Non-pigmented ciliary epithelial cell (primary cell): ENCODE results near the gene KCTD2.

Experiments used
- DNase-seq: peaks from one replicate; pipeline ENCODE4 v3.0.0-alpha.2; 2010; ENCODE audit warnings: low read depth

KCTD2 gene

GRCh38 chr17:75077496-75078283, 30.7 kb downstream of the KCTD2 start:
- DNase-seq: no peak

GRCh38 chr17:75078284-75079022, 31.4 kb downstream of the KCTD2 start:
- DNase-seq: no peak

DNA sequence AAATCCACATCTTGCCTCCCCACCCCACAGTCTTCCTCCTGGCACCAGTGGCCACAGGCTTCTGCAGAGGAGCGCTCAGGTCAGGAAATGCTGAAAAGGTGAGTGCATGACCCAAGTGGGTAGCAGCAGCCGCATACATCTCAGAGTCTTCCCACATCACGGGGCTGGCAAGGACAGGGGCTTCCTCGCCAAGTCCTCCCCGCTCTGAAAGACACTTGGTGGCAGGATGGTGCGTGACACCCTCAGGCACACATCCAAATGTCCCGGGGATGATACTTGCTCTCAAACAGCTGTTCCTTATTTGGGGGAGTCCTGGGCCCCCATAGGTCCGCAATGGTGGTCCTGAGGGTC, 32.0 kb downstream of the KCTD2 start:
- no peak for DNase-seq

DNA sequence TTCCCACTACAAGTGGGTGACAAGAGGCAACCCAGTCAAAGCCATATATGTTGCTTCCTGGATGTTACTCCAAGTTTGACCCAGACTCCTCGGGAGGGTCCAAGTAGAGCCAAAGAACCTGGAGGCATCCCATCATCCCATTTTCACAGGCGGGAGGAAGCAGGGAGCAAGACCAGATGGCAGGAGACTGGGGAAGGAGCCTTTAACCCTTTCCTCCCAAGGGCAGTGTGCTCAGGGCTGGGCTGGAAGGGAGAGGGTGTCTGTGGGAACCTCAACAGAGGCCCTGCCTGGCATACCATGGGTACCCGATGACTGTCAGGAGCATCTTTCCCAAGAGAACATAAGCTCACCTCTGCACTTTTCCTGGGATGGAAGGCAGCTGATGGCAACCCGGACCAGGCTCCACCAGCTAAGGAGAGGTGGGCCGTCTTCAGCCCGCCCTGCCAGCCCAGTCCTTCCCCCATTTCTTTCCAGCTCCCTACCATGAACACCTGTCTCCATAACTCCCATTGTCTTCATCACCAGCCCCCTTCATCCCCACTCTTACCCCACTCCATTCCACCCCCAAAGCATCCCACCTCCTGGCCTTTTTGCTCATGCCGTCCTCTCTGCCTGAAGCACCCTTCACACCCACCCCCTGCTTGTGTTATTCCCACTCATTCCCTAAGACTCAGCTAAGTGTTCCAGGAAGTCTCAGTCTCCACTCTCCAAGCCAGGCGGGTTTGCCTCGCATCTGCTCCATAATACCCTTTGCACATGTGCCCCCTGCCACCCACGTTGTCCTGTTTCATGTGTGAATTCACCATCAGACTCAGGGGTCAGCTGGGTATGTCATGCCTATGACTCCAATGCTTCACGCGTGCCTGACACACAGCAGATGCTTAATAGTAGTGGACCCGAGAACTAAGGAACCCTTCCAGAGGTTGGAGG, 34.9 kb downstream of the KCTD2 start:
- no peak for DNase-seq

GRCh38 chr17:75082683-75083082, 35.7 kb downstream of the KCTD2 start:
- no peak for DNase-seq

- no peak for DNase-seq
Measured at GRCh38 chr17:75084039-75084660, 37.1 kb downstream of the KCTD2 start.

DNA sequence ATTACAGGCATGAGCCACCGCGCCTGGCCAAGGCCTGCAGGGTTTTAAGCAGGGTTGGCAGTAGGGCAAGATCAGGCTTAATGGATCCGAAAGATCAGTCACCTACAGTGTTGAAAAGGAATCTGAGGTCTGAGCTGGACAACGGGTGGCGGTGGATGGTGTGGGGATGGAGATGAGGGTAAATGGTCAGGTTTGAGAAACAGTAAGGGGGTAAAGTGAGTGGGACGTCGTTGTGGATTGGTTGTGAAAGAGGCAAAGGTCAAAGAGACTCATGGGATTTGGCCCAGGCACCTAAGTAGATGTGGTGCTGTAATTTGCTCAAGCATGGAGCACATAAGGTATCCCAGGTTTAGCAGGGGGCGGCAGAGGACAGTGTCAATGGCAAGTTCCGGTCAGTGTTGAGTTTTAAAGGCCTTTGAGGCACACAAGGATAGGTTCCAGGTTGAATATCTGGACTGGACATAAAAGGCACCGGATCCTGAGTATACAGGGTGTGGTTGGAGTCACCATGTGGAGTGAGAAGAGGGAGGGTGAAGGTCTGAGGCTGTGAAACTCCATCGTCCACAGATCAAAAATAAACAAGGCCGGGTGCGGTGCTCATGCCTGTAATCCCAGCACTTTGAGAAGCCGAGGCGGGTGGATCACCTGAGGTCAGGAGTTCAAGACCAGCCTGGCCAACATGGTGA, 39.6 kb downstream of the KCTD2 start:
- DNase-seq: no peak

DNA sequence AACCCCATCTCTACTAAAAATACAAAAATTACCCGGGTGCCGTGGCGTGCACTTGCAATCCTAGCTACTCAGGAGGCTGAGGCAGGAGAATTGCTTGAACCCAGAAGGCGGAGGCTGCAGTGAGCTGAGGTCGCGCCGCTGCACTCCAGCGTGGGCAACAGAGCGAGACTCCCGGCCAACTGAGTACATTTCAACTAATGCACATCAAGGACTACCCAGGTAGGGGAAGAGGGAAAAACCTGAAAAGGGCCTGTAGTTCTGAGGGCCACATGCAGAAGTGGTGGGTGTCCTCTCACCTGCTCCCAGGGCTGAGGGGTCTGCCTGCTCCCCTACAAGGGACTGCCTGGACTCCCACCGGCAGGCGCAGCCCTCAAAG, 40.1 kb downstream of the KCTD2 start:
- DNase-seq: no peak

DNA sequence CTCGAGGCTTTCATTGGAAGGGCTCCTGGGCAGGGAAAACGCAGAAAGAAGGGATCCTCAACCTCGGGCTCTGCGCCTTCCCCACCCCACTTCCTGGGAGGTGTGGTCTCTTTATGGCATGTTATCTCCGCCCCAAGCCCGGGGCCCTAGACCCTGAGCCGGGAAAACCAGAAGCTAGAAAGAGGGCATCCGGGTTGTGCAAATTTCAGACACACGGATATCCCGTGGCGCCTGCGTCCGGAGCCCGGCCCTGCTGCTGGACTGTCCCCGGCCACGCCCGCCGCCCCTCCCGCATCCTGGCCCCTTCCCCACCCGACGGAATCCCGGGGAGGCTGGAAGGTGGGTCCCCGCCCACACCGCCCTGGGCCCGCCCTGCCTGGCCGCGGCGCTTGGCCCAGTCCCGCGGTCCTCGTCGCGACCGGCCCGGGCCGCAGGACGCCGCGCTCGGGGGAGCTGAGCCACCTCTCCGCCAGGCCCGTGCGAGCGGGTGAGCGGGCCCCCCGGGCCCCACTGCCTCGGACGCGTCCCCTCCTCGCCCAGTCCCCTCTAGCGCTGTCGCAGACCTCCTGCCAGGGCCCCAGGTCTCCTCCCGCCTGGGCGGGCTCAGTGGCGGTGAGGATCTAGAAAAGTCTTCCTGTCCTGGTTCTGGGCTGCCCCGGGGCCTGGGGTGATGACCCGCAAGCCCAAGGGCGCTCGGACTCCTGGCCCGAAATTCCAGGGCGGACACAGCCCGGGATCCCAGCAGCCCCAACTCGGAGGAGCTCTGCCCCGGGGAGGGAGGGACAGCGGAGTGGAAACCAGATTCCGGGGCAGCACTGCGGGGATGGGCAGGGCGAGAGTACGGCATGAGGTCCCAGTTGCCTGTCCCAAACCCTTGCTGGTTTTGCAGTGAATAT, 40.8 kb downstream of the KCTD2 start, which contains the start of gene SLC16A5:
TSS of gene SLC16A5 (plus strand) at position 397 of the 896 bp plus-strand sequence. CDS start 5,683 bp downstream, outside the sequence.
- no peak for DNase-seq

GRCh38 chr17:75088465-75089417, 41.7 kb downstream of the KCTD2 start:
- DNase-seq: no peak

- DNase-seq: no peak
Measured at GRCh38 chr17:75090871-75091854, 44.1 kb downstream of the KCTD2 start.

- DNase-seq: no peak
Measured at GRCh38 chr17:75091855-75092327, 44.9 kb downstream of the KCTD2 start.

- no peak for DNase-seq
Measured at GRCh38 chr17:75093548-75094158, 46.6 kb downstream of the KCTD2 start.

GRCh38 chr17:75094871-75095399, 47.9 kb downstream of the KCTD2 start:
- no peak for DNase-seq

- DNase-seq: no peak
Measured at GRCh38 chr17:75096082-75096625, 49.1 kb downstream of the KCTD2 start.

- no peak for DNase-seq
Measured at GRCh38 chr17:75097865-75098264, 50.8 kb downstream of the KCTD2 start.

DNA sequence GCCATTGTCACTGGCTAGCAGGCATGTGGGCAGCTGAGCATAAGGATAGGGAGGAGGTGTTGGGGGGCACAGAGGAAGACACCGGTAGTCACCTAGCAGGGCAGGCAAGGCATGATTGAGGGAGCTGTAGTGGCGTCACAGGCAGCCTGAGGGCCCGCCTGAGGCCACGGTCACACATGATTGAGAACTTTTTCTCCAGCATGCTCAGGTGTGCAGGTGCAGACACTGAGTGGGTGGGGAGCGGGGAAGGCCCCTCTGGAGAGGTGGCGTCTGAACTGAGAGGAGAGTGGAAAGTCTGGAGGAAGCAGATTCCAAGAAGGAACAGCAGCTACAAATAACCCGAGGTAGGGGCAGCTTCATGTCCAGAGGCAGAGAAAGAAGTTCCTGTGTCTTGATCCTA, 51.8 kb downstream of the KCTD2 start:
- no peak for DNase-seq
